Kidney capillary endothelial cell (primary cell): ENCODE data around the gene SEC24A.
"Not testable (repeated sequence)": the region's sequence is repeated elsewhere in the genome, so short reads cannot be mapped to it uniquely, and the experiment has no call there.

Experiments
- DNase-seq: peaks from one replicate; pipeline ENCODE4 v3.0.0-alpha.2; 2018; ENCODE audit warnings: low spot score

SEC24A gene

DNA sequence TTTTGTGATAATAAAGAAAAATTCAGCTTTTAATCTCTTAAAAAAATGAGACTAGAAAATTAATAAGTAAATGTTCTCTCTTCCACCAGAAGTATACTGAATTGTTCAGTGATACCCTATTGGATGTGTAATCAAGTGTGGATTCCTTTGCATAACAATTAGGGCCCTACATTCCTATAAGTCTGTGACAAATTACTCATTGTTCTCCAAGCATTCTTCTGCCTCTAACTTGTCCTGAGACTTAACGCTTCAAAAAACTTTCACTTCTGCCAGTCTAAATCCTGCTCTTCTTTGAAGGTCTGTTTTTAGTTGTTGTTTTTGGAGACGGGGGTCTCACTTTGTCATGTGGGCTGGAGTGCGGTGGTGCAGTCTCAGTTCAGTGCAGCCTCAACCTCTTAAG is 100.8 kb downstream of the SEC24A start:
- no peak for DNase-seq

DNA sequence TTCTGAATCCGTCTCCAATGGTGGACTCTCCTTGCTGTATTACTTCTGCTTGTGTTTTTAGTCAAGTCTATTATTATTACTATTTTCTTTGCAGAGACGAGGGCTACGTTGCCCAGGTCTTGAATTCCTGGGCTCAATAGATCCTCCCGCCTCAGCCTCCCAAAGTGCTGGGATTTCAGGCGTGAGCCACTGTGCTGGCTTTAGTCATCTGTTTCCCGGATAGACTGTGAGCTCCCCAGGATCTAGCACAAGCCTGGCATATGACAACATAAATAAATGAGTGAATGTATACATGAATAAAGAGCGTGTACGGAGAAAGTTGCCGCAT is 109.6 kb downstream of the SEC24A start:
- no peak for DNase-seq

DNA sequence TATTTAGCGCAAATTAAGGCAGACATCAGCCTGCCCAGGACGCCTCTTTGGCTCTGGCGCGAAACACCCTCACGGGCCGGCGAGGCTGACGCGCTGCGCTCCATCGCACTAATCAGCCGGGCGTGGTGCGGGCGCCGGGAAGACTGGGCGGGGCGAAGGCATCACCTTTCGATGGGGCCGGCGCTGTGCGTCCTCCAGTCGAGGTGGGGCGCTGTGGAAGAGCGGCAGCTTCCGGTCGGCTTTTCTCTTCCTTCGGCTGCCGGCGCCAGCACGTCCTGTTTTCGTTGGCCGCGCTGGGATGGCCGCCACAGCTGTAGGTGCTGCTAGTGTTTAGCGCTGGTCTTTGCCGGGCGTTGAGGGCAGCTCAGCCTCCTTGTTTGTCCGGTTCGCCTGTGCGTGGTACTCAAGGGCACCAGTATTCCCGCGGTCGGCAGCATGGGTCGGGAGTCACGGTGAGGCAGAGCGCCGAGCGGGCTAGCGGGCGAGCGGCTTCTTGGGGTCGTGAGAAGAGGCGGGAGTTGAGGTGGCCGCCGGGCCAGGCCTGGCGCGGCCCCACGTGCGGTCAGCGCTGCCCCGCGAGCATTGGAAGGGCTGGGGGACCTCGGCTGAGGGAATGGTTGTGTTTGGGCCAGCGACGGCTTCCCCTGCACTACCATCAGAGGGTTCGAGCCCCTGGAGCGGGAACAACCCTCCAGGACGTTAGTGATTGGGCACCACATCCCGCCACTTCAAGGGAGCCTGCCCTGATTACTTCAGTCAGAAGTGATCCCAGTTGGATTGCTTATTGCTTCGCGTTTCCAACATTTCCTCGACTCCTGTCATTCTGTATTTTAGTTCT is 110.1 kb downstream of the SEC24A start, which contains the start of gene DDX46:
Gene DDX46, plus strand, starts transcription at position 276 of the 838 bp plus-strand sequence. Its CDS starts 160 bp downstream, at position 436.
- DNase-seq: peak; percentile 92

DNA sequence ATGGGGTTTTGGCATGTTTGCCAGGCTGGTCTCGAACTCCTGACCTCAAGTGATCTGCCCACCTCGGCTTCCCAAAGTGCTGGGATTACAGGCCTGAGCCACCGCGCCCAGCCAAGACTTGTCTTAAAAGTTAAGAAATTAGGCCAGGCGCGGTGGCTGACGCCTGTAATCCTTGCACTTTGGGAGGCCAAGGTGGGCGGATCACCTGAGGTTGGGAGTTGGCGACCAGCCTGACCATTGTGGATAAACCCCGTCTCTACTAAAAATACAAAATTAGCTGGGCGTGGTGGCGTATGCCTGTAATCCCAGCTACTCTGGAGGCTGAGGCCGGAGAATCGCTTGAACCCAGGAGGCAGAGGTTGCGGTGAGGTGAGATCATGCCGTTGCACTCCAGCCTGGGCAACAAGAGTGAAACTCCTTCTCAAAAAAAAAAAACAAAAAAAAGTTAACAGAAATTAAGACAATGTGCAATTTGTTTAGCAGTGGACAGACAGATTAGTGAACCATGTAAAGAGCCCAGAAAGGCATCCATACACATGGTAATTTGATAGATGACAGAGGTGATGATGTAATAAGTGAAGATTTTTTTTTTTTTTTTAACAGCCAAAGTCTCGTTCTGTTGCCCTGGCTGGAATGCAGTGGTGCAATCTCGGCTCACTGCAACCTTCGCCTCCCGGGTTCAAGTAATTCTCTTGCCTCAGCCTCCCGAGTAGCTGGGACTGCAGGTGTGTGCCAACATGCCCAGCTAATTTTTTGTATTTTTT is 119.1 kb downstream of the SEC24A start:
- DNase-seq: not testable (repeated sequence)

DNA sequence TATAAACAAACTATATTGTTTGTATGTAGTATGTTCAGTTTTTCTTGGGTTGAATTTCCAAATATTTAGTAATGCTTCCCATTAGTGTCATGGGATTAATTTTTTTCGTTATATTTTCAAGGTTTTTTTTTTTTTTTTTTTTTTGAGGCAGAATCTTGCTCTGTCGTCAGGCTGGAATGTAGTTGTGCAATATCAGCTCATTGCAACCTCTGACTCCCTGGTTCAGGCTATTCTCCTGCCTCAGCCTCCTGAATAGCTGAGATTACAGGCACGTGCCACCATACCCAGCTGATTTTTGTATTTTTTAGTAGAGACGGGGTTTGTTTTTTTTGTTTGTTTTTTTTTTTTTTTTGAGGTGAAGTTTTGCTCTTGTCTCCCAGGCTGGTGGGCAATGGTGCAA is 120.6 kb downstream of the SEC24A start:
- no peak for DNase-seq

DNA sequence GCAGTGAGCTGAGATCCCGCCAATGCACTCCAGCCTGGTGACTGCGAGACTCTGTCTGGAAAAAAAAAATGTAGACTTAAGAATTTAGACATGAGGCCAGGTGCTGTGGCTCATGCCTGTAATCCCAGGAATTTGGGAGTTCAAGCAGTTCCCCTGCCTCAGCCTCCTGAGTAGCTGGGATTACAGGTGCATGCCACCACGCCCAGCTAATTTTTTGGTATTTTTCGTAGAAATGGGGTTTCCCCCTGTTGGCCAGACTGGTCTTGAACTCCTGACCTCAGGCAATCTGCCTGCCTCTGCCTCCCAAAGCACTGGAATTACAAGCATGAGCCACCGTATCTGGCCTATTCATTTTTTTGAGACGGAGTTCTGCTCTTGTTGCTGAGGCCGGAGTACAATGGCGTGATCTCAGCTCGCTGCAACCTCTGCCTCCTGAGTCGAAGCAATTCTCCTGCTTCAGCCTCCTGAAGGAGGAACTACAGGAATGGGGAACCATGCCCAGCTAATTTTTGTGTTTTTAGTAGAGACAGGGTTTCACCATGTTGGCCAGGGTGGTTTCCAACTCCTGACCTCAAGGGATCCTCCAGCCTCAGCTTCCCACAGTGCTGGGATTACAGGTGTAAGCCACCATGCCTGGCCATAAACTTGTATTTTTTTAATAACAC is 124.0 kb downstream of the SEC24A start:
- DNase-seq: no peak

- DNase-seq: no peak
Observed at GRCh38 chr5:134777366-134777765, 128.8 kb downstream of the SEC24A start.
